ENCODE results near the gene RBBP4. TPM values are rescaled to one million over a fixed set of nuclear protein-coding genes. Genes with fewer than 3 reads are reported as not detected.

RBBP4 gene
- total RNA-seq, 1 donor from 2014 or later = 244 TPM

DNA sequence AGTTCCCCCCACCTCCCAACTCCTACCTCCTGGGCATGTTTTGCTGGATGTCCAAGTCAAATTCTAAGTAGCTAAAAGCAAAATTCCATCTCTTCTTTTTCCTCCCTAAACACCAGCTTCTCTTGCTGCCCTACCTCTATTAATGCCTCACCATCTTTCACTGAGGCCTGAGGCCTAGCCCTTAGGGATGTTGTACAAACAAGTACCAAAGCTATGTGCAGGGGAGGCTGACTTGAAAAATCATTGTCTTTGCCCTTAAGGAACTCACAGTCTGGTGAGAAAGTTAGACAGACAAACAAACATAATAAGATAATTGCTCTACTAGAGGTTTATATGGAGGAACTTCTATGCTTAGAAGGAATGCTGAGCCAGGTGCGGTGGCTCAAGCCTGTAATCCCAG is 76.9 kb downstream of the RBBP4 start:
- TF ChIP-seq, protein P1, sequence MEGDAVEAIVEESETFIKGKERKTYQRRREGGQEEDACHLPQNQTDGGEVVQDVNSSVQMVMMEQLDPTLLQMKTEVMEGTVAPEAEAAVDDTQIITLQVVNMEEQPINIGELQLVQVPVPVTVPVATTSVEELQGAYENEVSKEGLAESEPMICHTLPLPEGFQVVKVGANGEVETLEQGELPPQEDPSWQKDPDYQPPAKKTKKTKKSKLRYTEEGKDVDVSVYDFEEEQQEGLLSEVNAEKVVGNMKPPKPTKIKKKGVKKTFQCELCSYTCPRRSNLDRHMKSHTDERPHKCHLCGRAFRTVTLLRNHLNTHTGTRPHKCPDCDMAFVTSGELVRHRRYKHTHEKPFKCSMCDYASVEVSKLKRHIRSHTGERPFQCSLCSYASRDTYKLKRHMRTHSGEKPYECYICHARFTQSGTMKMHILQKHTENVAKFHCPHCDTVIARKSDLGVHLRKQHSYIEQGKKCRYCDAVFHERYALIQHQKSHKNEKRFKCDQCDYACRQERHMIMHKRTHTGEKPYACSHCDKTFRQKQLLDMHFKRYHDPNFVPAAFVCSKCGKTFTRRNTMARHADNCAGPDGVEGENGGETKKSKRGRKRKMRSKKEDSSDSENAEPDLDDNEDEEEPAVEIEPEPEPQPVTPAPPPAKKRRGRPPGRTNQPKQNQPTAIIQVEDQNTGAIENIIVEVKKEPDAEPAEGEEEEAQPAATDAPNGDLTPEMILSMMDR (IDR thresholded peaks at IDR 0.05) = no peak
- H3K27ac Mint-ChIP-seq (ENCODE audit: unreplicated experiment) = peak overlapping the region; percentile 52
- H3K4me1 Mint-ChIP-seq (ENCODE audit: unreplicated experiment) = peaks cover 32% of the 10 kb centered on the region
- H3K27me3 Mint-ChIP-seq (ENCODE audit: unreplicated experiment) = no peaks in the 10 kb centered on the region
- H3K9me3 Mint-ChIP-seq (ENCODE audit: unreplicated experiment) = no peaks in the 10 kb centered on the region
- H3K4me3 Mint-ChIP-seq (ENCODE audit: unreplicated experiment) = no peak overlapping the region
- no peaks in the 10 kb centered on the region for H3K36me3 Mint-ChIP-seq (ENCODE audit: unreplicated experiment)
- DNase-seq (ENCODE audit: extremely low spot score, unreplicated experiment) = no peak

DNA sequence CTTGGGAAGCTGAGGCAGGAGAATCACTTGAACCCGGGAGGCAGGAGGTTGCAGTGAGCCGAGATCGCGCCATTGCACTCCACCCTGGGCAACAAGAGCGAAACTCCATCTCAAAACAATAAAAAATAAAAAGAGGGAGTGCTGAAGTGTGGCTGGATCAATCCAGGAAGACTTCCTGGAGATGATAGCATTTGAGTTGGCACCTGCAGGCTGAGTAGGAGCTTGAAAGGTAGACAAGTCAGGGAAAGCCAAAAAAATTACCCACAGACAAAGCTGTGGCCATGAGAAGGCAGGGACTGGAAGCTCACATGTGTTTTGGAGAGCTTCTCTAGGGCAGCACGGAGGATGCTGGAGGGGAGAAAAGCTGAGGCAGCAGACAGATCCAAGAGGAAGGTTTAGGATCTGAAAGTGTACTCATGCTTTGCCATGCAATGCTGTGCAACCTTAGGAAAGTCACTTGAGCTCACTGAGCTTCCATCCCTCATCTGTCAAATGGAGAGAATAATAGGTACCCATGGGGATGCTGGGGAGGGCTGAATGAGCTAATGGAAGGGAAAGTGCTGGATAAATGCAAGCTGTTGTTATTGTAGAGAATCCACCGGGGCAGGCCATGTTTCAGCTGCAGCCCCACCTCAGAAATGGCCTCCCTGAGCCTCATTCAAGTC is 77.5 kb downstream of the RBBP4 start:
- H3K36me3 Mint-ChIP-seq (ENCODE audit: unreplicated experiment) = no peaks in the 10 kb centered on the region
- no peak overlapping the region for H3K4me3 Mint-ChIP-seq (ENCODE audit: unreplicated experiment)
- H3K27me3 Mint-ChIP-seq (ENCODE audit: unreplicated experiment) = no peaks in the 10 kb centered on the region
- peaks cover 32% of the 10 kb centered on the region for H3K4me1 Mint-ChIP-seq (ENCODE audit: unreplicated experiment)
- H3K27ac Mint-ChIP-seq (ENCODE audit: unreplicated experiment) = no peak overlapping the region
- TF ChIP-seq, protein P1 (IDR thresholded peaks at IDR 0.05) = no peak
- no peaks in the 10 kb centered on the region for H3K9me3 Mint-ChIP-seq (ENCODE audit: unreplicated experiment)
- DNase-seq (ENCODE audit: extremely low spot score, unreplicated experiment) = no peak

DNA sequence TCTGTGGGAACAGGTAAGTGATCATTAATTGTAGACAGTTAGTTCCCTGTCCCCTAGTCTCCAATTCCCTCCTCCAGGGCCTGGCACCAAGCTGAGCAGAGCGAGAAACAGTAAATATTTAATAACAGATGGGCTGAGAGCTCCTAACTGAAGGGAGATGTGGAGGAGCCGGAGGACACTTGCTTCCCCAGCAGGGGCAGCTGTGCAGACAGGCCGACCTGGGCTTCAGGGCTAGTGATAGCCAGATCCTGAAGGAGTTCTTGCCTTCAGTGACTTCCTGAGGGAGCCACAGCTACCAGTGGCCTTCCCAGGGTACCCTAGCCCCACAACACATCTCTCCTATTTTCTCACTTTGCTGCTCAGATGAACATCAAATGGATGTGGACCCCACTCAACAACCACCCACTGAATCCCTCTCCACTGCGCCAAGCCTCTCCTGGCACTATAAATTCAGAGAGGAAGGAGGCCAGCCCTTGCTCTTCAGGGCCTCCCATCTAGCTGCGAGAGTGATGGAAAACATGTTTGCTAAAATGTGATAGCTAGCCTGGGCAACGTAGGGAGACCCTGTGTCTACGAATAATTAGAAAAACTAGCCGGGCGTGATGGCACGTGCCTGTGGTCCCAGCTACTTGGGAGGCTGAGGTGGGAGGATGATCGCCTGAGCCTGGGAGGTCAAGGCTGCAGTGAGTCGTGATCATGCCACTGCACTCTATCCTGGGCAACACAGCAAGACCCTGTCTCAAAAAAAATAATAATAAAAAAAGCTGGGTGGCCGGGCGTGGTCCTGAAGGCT is 78.4 kb downstream of the RBBP4 start:
- peaks cover 31% of the 10 kb centered on the region for H3K4me1 Mint-ChIP-seq (ENCODE audit: unreplicated experiment)
- H3K9me3 Mint-ChIP-seq (ENCODE audit: unreplicated experiment) = no peaks in the 10 kb centered on the region
- no peaks in the 10 kb centered on the region for H3K36me3 Mint-ChIP-seq (ENCODE audit: unreplicated experiment)
- H3K27me3 Mint-ChIP-seq (ENCODE audit: unreplicated experiment) = no peaks in the 10 kb centered on the region
- H3K27ac Mint-ChIP-seq (ENCODE audit: unreplicated experiment) = no peak overlapping the region
- DNase-seq (ENCODE audit: extremely low spot score, unreplicated experiment) = no peak
- TF ChIP-seq, protein P1 (IDR thresholded peaks at IDR 0.05) = no peak
- no peak overlapping the region for H3K4me3 Mint-ChIP-seq (ENCODE audit: unreplicated experiment)

DNA sequence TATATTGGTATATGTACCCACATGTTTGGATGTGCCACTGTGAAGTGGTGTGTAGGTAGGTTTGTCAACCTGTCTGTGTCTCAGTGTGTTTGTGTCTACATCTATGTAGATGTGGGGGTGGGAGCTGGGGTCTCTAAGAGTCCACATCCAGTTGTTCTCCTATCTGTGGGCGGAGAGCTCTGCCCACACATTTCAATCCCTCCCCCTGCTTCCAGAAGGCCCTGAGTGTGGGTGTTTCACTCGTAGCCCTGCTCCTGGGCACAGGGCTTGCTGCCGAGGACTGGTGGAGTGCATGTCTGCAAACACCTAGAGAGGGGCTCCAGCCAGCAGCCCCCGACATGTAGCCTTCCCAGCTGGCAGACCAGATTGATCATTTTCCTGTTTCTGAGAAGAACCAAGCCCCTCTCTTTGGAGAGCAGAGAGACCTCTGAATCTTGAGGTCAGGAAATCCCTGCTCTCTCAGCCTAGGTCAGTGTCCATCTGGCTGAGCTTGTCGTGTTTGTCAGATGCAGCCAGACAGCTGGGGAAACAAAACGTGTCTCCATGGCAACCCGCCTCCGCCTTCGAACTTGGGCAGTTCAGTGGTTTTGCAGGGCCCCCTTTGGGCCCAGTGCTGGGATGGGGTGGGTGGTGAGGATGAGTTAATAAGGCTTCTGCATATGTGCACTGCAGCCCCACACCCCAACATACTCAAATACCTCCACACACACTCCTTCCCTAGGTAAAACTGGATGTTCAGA is 82.7 kb downstream of the RBBP4 start:
- no peaks in the 10 kb centered on the region for H3K36me3 Mint-ChIP-seq (ENCODE audit: unreplicated experiment)
- no peak overlapping the region for H3K27ac Mint-ChIP-seq (ENCODE audit: unreplicated experiment)
- no peaks in the 10 kb centered on the region for H3K27me3 Mint-ChIP-seq (ENCODE audit: unreplicated experiment)
- no peaks in the 10 kb centered on the region for H3K9me3 Mint-ChIP-seq (ENCODE audit: unreplicated experiment)
- H3K4me1 Mint-ChIP-seq (ENCODE audit: unreplicated experiment) = peaks cover 18% of the 10 kb centered on the region
- no peak overlapping the region for H3K4me3 Mint-ChIP-seq (ENCODE audit: unreplicated experiment)
- DNase-seq (ENCODE audit: extremely low spot score, unreplicated experiment) = no peak
- TF ChIP-seq, protein P1 (IDR thresholded peaks at IDR 0.05) = no peak

Other genes starting within 250 kb of the RBBP4 start
- 0.08 and 0.10 TPM in 2 replicates for gene ZBTB8B, start 186.1 kb upstream of the RBBP4 start, total RNA-seq
- 10.7 and 11.5 TPM in 2 replicates for gene ZBTB8A, start 111.8 kb upstream of the RBBP4 start, total RNA-seq
- 33.2 and 37.0 TPM in 2 replicates for gene ZBTB8OS, start 658 bp upstream of the RBBP4 start, total RNA-seq
- gene SYNC, start 51.6 kb downstream of the RBBP4 start, total RNA-seq = 23.0 and 24.6 TPM in 2 replicates
- gene YARS1, start 166.2 kb downstream of the RBBP4 start, total RNA-seq = 177 and 191 TPM in 2 replicates
- gene S100PBP, start 166.4 kb downstream of the RBBP4 start, total RNA-seq = 49.8 and 54.4 TPM in 2 replicates
- 2.0 and 3.2 TPM in 2 replicates for gene FNDC5, start 219.7 kb downstream of the RBBP4 start, total RNA-seq
- gene HPCA, start 235.3 kb downstream of the RBBP4 start, total RNA-seq = not detected in 2 replicates

Data from osteocyte (in vitro differentiated cells).